Neural cell (in vitro differentiated cells): ENCODE results near the gene PRTG.

Source experiments
- CTCF ChIP-seq: fragments of 450-650 bp; IDR thresholded peaks from 2 replicates; pipeline ENCODE4 v1.5.1; 2014; ENCODE audit warnings: antibody characterized with exemption, mild to moderate bottlenecking, moderate library complexity; ENCODE audit not compliant: poor library complexity, severe bottlenecking
- EP300 ChIP-seq: fragments of 450-650 bp; conservative IDR thresholded peaks from 2 replicates; pipeline ENCODE4 v1.6.1; 2014; ENCODE audit warnings: antibody characterized with exemption, mild to moderate bottlenecking, moderate library complexity; ENCODE audit not compliant: poor library complexity, severe bottlenecking
- MXI1 ChIP-seq: fragments of 450-650 bp; conservative IDR thresholded peaks from 2 replicates; pipeline ENCODE4 v1.6.1; 2014; ENCODE audit warnings: antibody characterized with exemption, mild to moderate bottlenecking; ENCODE audit not compliant: poor library complexity, severe bottlenecking
- POLR2AphosphoS5 ChIP-seq: IDR thresholded peaks from 2 replicates; pipeline ENCODE4 v1.6.1; 2012
- REST ChIP-seq: IDR thresholded peaks from 2 replicates; pipeline ENCODE4 v1.6.1; 2012; ENCODE audit warnings: borderline replicate concordance
- TAF1 ChIP-seq: IDR thresholded peaks from 2 replicates; pipeline ENCODE4 v1.6.1; 2012; ENCODE audit warnings: low read depth

- no peak for TF ChIP-seq CTCF
- TF ChIP-seq TAF1: no peak
- TF ChIP-seq REST: no peak
- TF ChIP-seq MXI1: no peak
- no peak for TF ChIP-seq POLR2AphosphoS5
- no peak for TF ChIP-seq EP300
These were observed 124.6 kb downstream of the PRTG start for GRCh38 chr15:55618387-55618786.
